ENCODE measurements around the gene MRPL36.

DNA sequence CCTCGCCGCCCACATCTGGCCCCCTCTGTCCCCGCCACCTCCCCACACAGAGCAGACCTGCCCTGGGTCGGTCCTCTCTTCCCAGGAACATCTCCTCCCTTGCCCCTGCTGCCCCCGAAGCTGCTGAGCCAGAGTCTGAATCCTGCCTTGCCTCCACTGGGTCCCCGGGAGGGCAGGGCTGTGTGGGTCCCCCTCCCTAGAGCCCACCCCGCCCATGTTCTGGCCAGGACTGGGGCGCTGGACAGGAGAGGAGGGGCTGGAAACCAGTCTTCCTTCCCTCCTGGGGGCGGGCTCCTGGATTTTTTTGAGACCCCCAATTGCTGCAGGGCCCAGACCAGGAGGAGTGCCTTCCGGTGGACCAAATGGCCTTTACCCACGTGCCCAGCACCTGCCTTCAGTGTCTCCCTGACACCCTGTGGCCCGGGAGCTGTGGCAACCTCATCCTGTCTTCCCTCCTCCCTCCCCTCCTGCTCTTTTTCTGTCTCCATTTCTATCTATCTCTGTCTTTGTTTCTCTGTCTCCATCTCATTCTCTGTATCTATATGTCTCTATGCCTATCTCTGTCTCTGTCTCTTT, 12.1 kb downstream of the MRPL36 start:
- TF ChIP-seq EZH2 (IDR thresholded peaks at IDR 0.05) (no peak), POLR2AphosphoS5 (IDR thresholded peaks at IDR 0.05; ENCODE audit: borderline replicate concordance, low read depth, low read length) (no peak)

All from SK-N-MC (cell line).